Trophoblast cell (in vitro differentiated cells and primary cell): Measurements from ENCODE around the gene SUMO2.
A peak's percentile ranks its signal among the peaks of the same experiment; 100 is the strongest.
"Not testable (repeated sequence)": the region's sequence is repeated elsewhere in the genome, so short reads cannot be mapped to it uniquely, and the experiment has no call there.

Experiments used
- DNase-seq, 2 donors: peaks; one replicate each; pipeline ENCODE4 v3.0.0-alpha.2; 2016
- H2AFZ ChIP-seq: 2 replicates; pipeline ENCODE4 v1.6.1; 2013; ENCODE audit warnings: low read length, moderate library complexity, mild to moderate bottlenecking; ENCODE audit not compliant: insufficient read depth, poor library complexity
- H2AK5ac ChIP-seq: 2 replicates; pipeline ENCODE4 v1.6.1; 2013; ENCODE audit warnings: mild to moderate bottlenecking, low read length
- H2BK120ac ChIP-seq: 2 replicates; pipeline ENCODE4 v1.6.1; 2013; ENCODE audit warnings: low read length, mild to moderate bottlenecking, moderate library complexity; ENCODE audit not compliant: insufficient read depth, poor library complexity
- H2BK12ac ChIP-seq: 2 replicates; pipeline ENCODE4 v1.6.1; 2013; ENCODE audit warnings: mild to moderate bottlenecking, low read length, moderate library complexity
- H2BK5ac ChIP-seq: 2 replicates; pipeline ENCODE4 v1.6.1; 2013; ENCODE audit warnings: low read length, low read depth, moderate library complexity, mild to moderate bottlenecking; ENCODE audit not compliant: poor library complexity
- H3K14ac ChIP-seq: 2 replicates; pipeline ENCODE4 v1.6.1; 2013; ENCODE audit warnings: mild to moderate bottlenecking, low read length
- H3K18ac ChIP-seq: 2 replicates; pipeline ENCODE4 v1.6.1; 2013; ENCODE audit warnings: mild to moderate bottlenecking, low read length
- H3K23ac ChIP-seq: 2 replicates; pipeline ENCODE4 v1.6.1; 2013; ENCODE audit warnings: low read length
- H3K27ac ChIP-seq: 2 replicates; pipeline ENCODE4 v1.5.1; 2013; ENCODE audit warnings: low read depth, mild to moderate bottlenecking, inconsistent platforms, low read length, moderate library complexity
- H3K27me3 ChIP-seq: 2 replicates; pipeline ENCODE4 v1.6.1; 2013; ENCODE audit warnings: inconsistent platforms, mild to moderate bottlenecking, low read length, moderate library complexity; ENCODE audit not compliant: insufficient read depth
- H3K36me3 ChIP-seq, 2 experiments: 1 replicate in 1 of 2; 2 replicates in 1 of 2; pipeline ENCODE4 v1.6.1; 2013; ENCODE audit warnings: low read length in 2 of 2, mild to moderate bottlenecking in 2 of 2, moderate library complexity in 1 of 2; ENCODE audit not compliant: insufficient read depth in 2 of 2, control insufficient read depth in 1 of 2
- H3K4ac ChIP-seq: 2 replicates; pipeline ENCODE4 v1.6.1; 2013; ENCODE audit warnings: low read depth, mild to moderate bottlenecking, low read length, moderate library complexity
- H3K4me1 ChIP-seq, 2 experiments: 1 replicate in 1 of 2; 2 replicates in 1 of 2; pipeline ENCODE4 v1.6.1; 2013; ENCODE audit warnings: low read length in 2 of 2, mild to moderate bottlenecking in 2 of 2, moderate library complexity in 1 of 2; ENCODE audit not compliant: insufficient read depth in 2 of 2, control insufficient read depth in 1 of 2
- H3K4me2 ChIP-seq: 2 replicates; pipeline ENCODE4 v1.6.1; 2013; ENCODE audit warnings: inconsistent platforms, mild to moderate bottlenecking, low read length, moderate library complexity
- H3K4me3 ChIP-seq: 2 replicates; pipeline ENCODE4 v1.5.1; 2013; ENCODE audit warnings: mild to moderate bottlenecking, low read depth, low read length, inconsistent platforms
- H3K79me1 ChIP-seq: one replicate; pipeline ENCODE4 v1.6.1; 2013; ENCODE audit warnings: low read length
- H3K79me2 ChIP-seq: 2 replicates; pipeline ENCODE4 v1.6.1; 2013; ENCODE audit warnings: low read length, mild to moderate bottlenecking; ENCODE audit not compliant: control insufficient read depth, insufficient read depth, poor library complexity
- H3K9ac ChIP-seq: 2 replicates; pipeline ENCODE4 v1.6.1; 2013; ENCODE audit warnings: mild to moderate bottlenecking, low read length
- H3K9me3 ChIP-seq: 2 replicates; pipeline ENCODE4 v1.6.1; 2013; ENCODE audit warnings: low read depth, mild to moderate bottlenecking, control low read depth, inconsistent platforms, low read length; ENCODE audit not compliant: insufficient read depth
- H4K12ac ChIP-seq: 2 replicates; pipeline ENCODE4 v1.6.1; 2013; ENCODE audit warnings: low read depth, mild to moderate bottlenecking, low read length, moderate library complexity
- H4K8ac ChIP-seq: 2 replicates; pipeline ENCODE4 v1.6.1; 2013; ENCODE audit warnings: low read depth, mild to moderate bottlenecking, low read length, moderate library complexity
- H4K91ac ChIP-seq: one replicate; pipeline ENCODE4 v1.6.1; 2013; ENCODE audit warnings: low read depth, mild to moderate bottlenecking, low read length, moderate library complexity
- WGBS: extraction: QIAGEN DNeasy Blood & Tissue Kit; methylation state at CpG from one replicate; pipeline ENCODE4 v1.1.7; 2013; ENCODE audit warnings: missing lambda C conversion rate; ENCODE audit not compliant: insufficient read length, insufficient coverage; ENCODE audit errors: extremely low coverage; 5-methylcytosine and 5-hydroxymethylcytosine counted together

SUMO2 gene

DNA sequence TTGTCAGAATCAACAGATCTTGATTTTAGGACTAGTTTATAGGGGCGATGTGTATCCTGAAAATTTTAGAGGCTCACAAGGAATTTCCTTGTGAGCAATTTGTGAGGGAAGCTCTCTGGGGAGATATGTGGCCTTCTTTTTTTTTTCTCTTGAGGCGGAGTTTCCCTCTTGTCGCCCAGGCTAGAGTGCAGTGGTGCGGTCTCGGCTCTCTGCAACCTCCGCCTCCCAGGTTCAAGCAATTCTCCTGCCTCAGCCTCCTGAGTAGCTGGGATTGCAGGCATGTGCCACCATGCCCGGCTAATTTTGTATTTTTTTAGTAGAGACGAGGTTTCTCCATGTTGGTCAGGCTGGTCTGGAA is 24.3 kb upstream of the SUMO2 start:
- H4K12ac ChIP-seq, H2BK120ac ChIP-seq, H3K4me3 ChIP-seq, H3K9ac ChIP-seq, H2BK5ac ChIP-seq, H2BK12ac ChIP-seq, H3K79me1 ChIP-seq, H3K9me3 ChIP-seq, H3K4me1 ChIP-seq, H3K23ac ChIP-seq, H3K14ac ChIP-seq, H2AK5ac ChIP-seq, H3K4me2 ChIP-seq, H3K18ac ChIP-seq, H2AFZ ChIP-seq, H3K27ac ChIP-seq, H4K91ac ChIP-seq, H3K27me3 ChIP-seq, H4K8ac ChIP-seq, DNase-seq: not testable (repeated sequence)
- H3K79me2 ChIP-seq: peaks cover 10% of the 10 kb centered on the region
- no CpG with 5 or more reads among the region's 8 CpGs for WGBS
- peak overlapping the region; percentile 78 for H3K4ac ChIP-seq
- peaks cover 9 to 21% of the 10 kb centered on the region in 2 experiments for H3K36me3 ChIP-seq

- Histone ChIP-seq H2AFZ (peak overlapping the region; percentile 71), H3K4ac (peak overlapping the region; percentile 81), H4K8ac (peak overlapping the region; percentile 93), H3K27ac (peak overlapping the region; percentile 94), H2AK5ac (no peak overlapping the region), H3K79me2 (peaks cover 10% of the 10 kb centered on the region), H2BK12ac (no peak overlapping the region), H3K9ac (peak overlapping the region; percentile 99), H3K14ac (peak overlapping the region; percentile 96), H3K36me3 (peaks cover 4 to 14% of the 10 kb centered on the region in 2 experiments), H2BK120ac (peak overlapping the region; percentile 29), H4K91ac (peak overlapping the region; percentile 91), H4K12ac (peak overlapping the region; percentile 71), H3K18ac (peak overlapping the region; percentile 91), H3K4me3 (peak overlapping the region; percentile 95), H3K79me1 (peaks cover 10% of the 10 kb centered on the region), H3K9me3 (no peaks in the 10 kb centered on the region), H3K23ac (no peak overlapping the region), H2BK5ac (peak overlapping the region; percentile 97), H3K4me1 (no peaks in the 10 kb centered on the region), H3K4me2 (peak overlapping the region; percentile 78), H3K27me3 (no peaks in the 10 kb centered on the region)
- no CpG with 5 or more reads among the region's 22 CpGs for WGBS
- DNase-seq: no peak
These were observed 23.0 kb upstream of the SUMO2 start for GRCh38 chr17:75205793-75206163.

DNA sequence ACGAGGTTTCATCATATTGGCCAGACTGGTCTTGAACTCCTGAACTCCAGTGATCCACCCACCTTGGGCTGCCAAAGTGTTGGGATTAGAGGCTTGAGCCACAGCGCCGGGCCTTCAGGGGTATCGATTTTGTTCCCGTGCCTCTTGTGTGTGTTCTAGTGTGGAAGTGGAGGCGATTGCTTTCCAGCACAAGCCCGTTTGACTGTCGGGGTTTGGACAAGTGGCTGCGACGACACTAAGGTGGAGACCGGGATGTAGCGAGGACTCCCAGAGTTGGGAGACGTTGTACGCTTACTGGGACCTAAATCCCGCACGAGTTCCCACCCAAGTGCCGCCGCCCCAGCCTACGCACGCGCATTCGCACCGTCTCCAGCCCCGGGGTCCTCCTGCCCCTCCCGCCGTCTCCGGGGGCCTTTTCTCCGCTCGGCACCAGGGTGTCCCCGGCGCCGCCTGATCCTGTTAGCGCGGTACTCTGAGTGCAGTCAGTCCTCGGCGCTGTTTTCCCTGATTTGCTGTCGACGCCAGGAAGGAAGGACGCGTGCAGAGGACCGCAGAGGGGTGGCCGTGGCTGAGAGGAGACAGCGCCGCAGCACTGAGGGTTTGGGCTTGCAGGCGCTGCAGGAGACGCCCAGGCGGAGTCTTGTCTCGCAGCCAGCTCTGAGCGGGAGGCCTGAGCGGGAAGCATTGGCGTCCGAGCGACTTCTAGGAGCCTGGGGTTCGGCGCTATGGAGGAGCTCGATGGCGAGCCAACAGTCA is 22.5 kb upstream of the SUMO2 start, which contains the start of gene NUP85:
NUP85 (plus strand) TSS at position 643 of the 756 bp plus-strand sequence; CDS start at position 726, 83 bp downstream.
- peak within 1 kb of the TSS; percentile 93 for H2BK120ac ChIP-seq
- H4K91ac ChIP-seq: peak within 1 kb of the TSS; percentile 91
- H3K27ac ChIP-seq: peak within 1 kb of the TSS; percentile 94
- peak within 1 kb of the TSS; percentile 96 for H3K14ac ChIP-seq
- peaks cover 4 to 10% of the 10 kb centered on the region in 2 experiments for H3K36me3 ChIP-seq
- DNase-seq: peak; percentile 90 to 95
- H2AFZ ChIP-seq: peak within 1 kb of the TSS; percentile 71
- H4K12ac ChIP-seq: peak within 1 kb of the TSS; percentile 82
- H3K18ac ChIP-seq: peak within 1 kb of the TSS; percentile 91
- H2AK5ac ChIP-seq: no peak within 1 kb of the TSS
- H4K8ac ChIP-seq: peak within 1 kb of the TSS; percentile 93
- H3K4me1 ChIP-seq: no peaks in the 10 kb centered on the region
- peak within 1 kb of the TSS; percentile 95 for H3K4me3 ChIP-seq
- H3K9me3 ChIP-seq: no peaks in the 10 kb centered on the region
- H3K4me2 ChIP-seq: peak within 1 kb of the TSS; percentile 78
- peak within 1 kb of the TSS; percentile 99 for H3K9ac ChIP-seq
- peak within 1 kb of the TSS; percentile 12 for H3K23ac ChIP-seq
- peak within 1 kb of the TSS; percentile 81 for H3K4ac ChIP-seq
- peaks cover 10% of the 10 kb centered on the region for H3K79me1 ChIP-seq
- peaks cover 10% of the 10 kb centered on the region for H3K79me2 ChIP-seq
- no peak within 1 kb of the TSS for H2BK12ac ChIP-seq
- H2BK5ac ChIP-seq: peak within 1 kb of the TSS; percentile 97
- no peaks in the 10 kb centered on the region for H3K27me3 ChIP-seq
- WGBS: no CpG with 5 or more reads among the region's 57 CpGs

DNA sequence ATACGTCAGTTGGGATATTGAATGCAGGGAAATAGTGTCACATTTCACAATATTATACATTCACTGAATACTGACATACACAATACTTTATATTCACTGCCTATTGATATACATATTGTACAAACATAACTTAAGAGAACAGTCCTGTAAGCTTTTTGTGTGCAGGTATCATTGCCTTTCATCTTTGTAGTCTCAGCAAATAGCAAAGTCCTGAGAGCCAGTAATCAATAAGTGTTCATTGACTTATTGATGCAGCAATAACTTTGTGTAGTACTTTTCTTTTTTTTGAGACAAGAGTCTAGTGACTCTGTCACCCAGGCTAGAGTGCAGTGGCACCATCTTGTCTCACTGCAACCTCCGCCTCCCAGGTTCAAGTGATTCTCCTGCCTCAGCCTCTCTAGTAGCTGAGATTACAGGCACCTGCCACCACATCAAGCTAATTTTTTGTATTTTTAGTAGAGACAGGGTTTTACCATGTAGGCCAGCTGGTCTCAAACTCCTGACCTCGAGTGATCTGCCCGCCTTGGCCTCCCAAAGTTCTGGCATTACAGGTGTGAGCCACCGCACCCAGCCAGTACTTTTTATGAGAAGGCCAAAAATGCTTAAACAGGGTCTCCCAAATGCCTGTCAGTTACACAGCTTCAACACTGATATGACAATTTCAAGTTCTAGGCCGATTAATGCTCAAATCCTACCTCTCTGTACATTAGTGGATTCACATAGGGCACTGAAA is 17.3 kb upstream of the SUMO2 start:
- no peak overlapping the region for H3K27ac ChIP-seq
- no peak overlapping the region for H4K91ac ChIP-seq
- no peak overlapping the region for H3K4me3 ChIP-seq
- peaks cover 1% of the 10 kb centered on the region for H3K79me1 ChIP-seq
- no peak overlapping the region for H2AFZ ChIP-seq
- no peaks in the 10 kb centered on the region for H3K9me3 ChIP-seq
- H3K18ac ChIP-seq: no peak overlapping the region
- no peak overlapping the region for H2BK12ac ChIP-seq
- no peak overlapping the region for H4K8ac ChIP-seq
- no peaks in the 10 kb centered on the region for H3K4me1 ChIP-seq
- H3K4me2 ChIP-seq: no peak overlapping the region
- H3K14ac ChIP-seq: no peak overlapping the region
- no peak for DNase-seq
- H2BK120ac ChIP-seq: no peak overlapping the region
- H2BK5ac ChIP-seq: no peak overlapping the region
- no peak overlapping the region for H4K12ac ChIP-seq
- no peak overlapping the region for H3K23ac ChIP-seq
- no peak overlapping the region for H2AK5ac ChIP-seq
- no peaks in the 10 kb centered on the region for H3K36me3 ChIP-seq
- H3K9ac ChIP-seq: no peak overlapping the region
- WGBS: no CpG with 5 or more reads among the region's 6 CpGs
- H3K27me3 ChIP-seq: no peaks in the 10 kb centered on the region
- no peak overlapping the region for H3K4ac ChIP-seq
- no peaks in the 10 kb centered on the region for H3K79me2 ChIP-seq
